B cell (primary cell): ENCODE measurements around the gene PAK1IP1. TPM values are rescaled to one million over a fixed set of nuclear protein-coding genes. Genes with fewer than 3 reads are reported as not detected.

Source experiments
- ATAC-seq: fragments of 200-7000 bp; cut with Tn5 transposase; one replicate; pipeline ENCODE4 v1.10.0; 2021; ENCODE audit warnings: low read depth, mild to moderate bottlenecking, moderate number of reproducible peaks, moderate library complexity
- CTCF ChIA-PET: fragments of 350-600 bp; sonication (Branson Sonifier 250); formaldehyde crosslinking; loops from one replicate; lab custom pipeline; 2021; ENCODE audit warnings: antibody characterized with exemption, inconsistent platforms; lab: Charles Lee
- POLR2A ChIA-PET: fragments of 350-600 bp; sonication (Branson Sonifier 250); formaldehyde crosslinking; loops from one replicate; lab custom pipeline; 2021; ENCODE audit warnings: antibody characterized with exemption; lab: Charles Lee
- DNase-seq: peaks from one replicate; pipeline ENCODE4 v3.0.0; 2013
- H2AFZ ChIP-seq: 2 replicates; pipeline ENCODE4 v1.6.1; 2012; ENCODE audit warnings: mild to moderate bottlenecking, low read depth, low read length; ENCODE audit not compliant: insufficient read depth, poor library complexity, severe bottlenecking
- H3K27ac ChIP-seq, 2 donors: 1 replicate in 1 of 2; 2 replicates in 1 of 2; pipeline ENCODE4 v1.5.1; 2012 to 2013; ENCODE audit warnings: low read length in 2 of 2, mild to moderate bottlenecking in 2 of 2, moderate library complexity in 1 of 2
- H3K27me3 ChIP-seq, 4 experiments: fragments of 200-600 bp in 1 of 4; sonication (generic) in 1 of 4; replicated peaks in 1 of 4; 1 replicate in 2 of 4; 2 replicates in 2 of 4; pipeline versions ENCODE4 v1.6.1 to v1.7.0; 2013 to 2016; ENCODE audit warnings: low read length in 3 of 4, mild to moderate bottlenecking in 2 of 4, mixed read lengths in 1 of 4, moderate library complexity in 1 of 4; ENCODE audit not compliant: insufficient read depth in 4 of 4, control insufficient read depth in 3 of 4; ENCODE audit errors: control extremely low read depth in 1 of 4
- H3K36me3 ChIP-seq, 2 experiments: replicated peaks in 1 of 2; 1 replicate in 1 of 2; 2 replicates in 1 of 2; pipeline versions ENCODE4 v1.6.1 to v1.7.1; 2013; ENCODE audit warnings: low read length in 1 of 2; ENCODE audit not compliant: insufficient read depth in 2 of 2, control insufficient read depth in 1 of 2; ENCODE audit errors: control extremely low read depth in 1 of 2, extremely low read depth in 1 of 2
- H3K4me1 ChIP-seq, 2 donors: fragments of 200-600 bp in 1 of 2; sonication (generic) in 1 of 2; 1 replicate in 1 of 2; 2 replicates in 1 of 2; pipeline versions ENCODE4 v1.5.1 to v1.6.1; 2013 to 2017; ENCODE audit warnings: low read length in 2 of 2; ENCODE audit not compliant: control insufficient read depth in 2 of 2, insufficient read depth in 2 of 2
- H3K4me2 ChIP-seq: replicated peaks from 2 replicates; pipeline ENCODE3; 2012; ENCODE audit warnings: mild to moderate bottlenecking, low read depth, low read length; ENCODE audit not compliant: poor library complexity, severe bottlenecking
- H3K4me3 ChIP-seq, 5 experiments: fragments of 200-600 bp in 1 of 5; sonication (generic) in 1 of 5; 1 replicate in 3 of 5; 2 replicates in 2 of 5; pipeline versions ENCODE4 v1.5.1 to v1.7.0; 2011 to 2016; ENCODE audit warnings: low read length in 4 of 5, mild to moderate bottlenecking in 4 of 5, low read depth in 2 of 5, control low read depth in 1 of 5, moderate library complexity in 1 of 5; ENCODE audit not compliant: insufficient read depth in 1 of 5; ENCODE audit errors: control extremely low read depth in 1 of 5, extremely low read depth in 1 of 5
- H3K79me2 ChIP-seq: fragments of 200-600 bp; sonication (generic); one replicate; pipeline ENCODE4 v1.6.0; 2016; ENCODE audit warnings: low read length; ENCODE audit not compliant: control insufficient read depth, insufficient read depth
- H3K9ac ChIP-seq: fragments of 200-600 bp; sonication (generic); 2 replicates; pipeline ENCODE4 v1.6.1; 2017; ENCODE audit warnings: mild to moderate bottlenecking, low read length, moderate library complexity
- H3K9me3 ChIP-seq, 3 donors: one replicate each; pipeline versions ENCODE4 v1.6.1 to v1.7.1; 2013; ENCODE audit warnings: low read length in 2 of 3; ENCODE audit not compliant: control insufficient read depth in 2 of 3, insufficient read depth in 1 of 3; ENCODE audit errors: control extremely low read depth in 1 of 3
- H4K20me1 ChIP-seq: 2 replicates; pipeline ENCODE4 v1.6.0; 2012; ENCODE audit warnings: mild to moderate bottlenecking, low read length; ENCODE audit not compliant: insufficient read depth, control insufficient read depth, poor library complexity, severe bottlenecking
- H3K27ac Mint-ChIP-seq: one replicate; pipeline ENCODE4 v1.8.0; 2021; ENCODE audit warnings: mixed read lengths
- H3K27me3 Mint-ChIP-seq: one replicate; pipeline ENCODE4 v1.8.0; 2021; ENCODE audit warnings: mixed read lengths
- H3K4me1 Mint-ChIP-seq: one replicate; pipeline ENCODE4 v1.8.0; 2021; ENCODE audit warnings: mixed read lengths
- H3K4me3 Mint-ChIP-seq: one replicate; pipeline ENCODE4 v1.8.0; 2021; ENCODE audit warnings: mixed read lengths
- H3K9me3 Mint-ChIP-seq: one replicate; pipeline ENCODE4 v1.8.0; 2022; ENCODE audit warnings: mixed read lengths; ENCODE audit not compliant: insufficient read depth
- EZH2 ChIP-seq: IDR thresholded peaks from 2 replicates; pipeline ENCODE4 v1.6.1; 2012; ENCODE audit warnings: borderline replicate concordance, low read depth, mild to moderate bottlenecking, moderate library complexity, low read length; ENCODE audit not compliant: insufficient read depth, poor library complexity, severe bottlenecking
- WGBS: methylation state at CpG from one replicate; pipeline ENCODE4 v1.1.5; 2013; ENCODE audit warnings: missing lambda C conversion rate; ENCODE audit not compliant: insufficient coverage; 5-methylcytosine and 5-hydroxymethylcytosine counted together
- intact Hi-C: fragments of 100-400 bp; cut with micrococcal nuclease; formaldehyde crosslinking; loops from one replicate; pipeline ENCODE4 v1.10.0; 2022
- polyA plus RNA-seq: library from polyadenylated mRNA; depleted of rRNA; stranded (reverse); fragments of >200 nt; gene quantifications from 2 replicates; pipeline ENCODE4 v1.2.3, GENCODE V29; 2012
- total RNA-seq, 2 donors: library from RNA; stranded (reverse); fragments of 120-200 nt in 1 of 2; gene quantifications; 1 replicate in 1 of 2; 2 replicates in 1 of 2; pipeline versions ENCODE4 v1.2.3 to v1.2.4, GENCODE V29; 2013 to 2022
- TF ChIP-seq, protein P1 (sequence below): fragments of 200-600 bp; IDR thresholded peaks from one replicate; pipeline ENCODE4 v1.8.0; 2022; ENCODE audit warnings: antibody characterized with exemption, mild to moderate bottlenecking

PAK1IP1 gene
- total and polyA plus RNA-seq, 2 donors (not counting 1 experiment from before 2014, with no cell fraction given): 3.8 to 6.1 TPM

DNA sequence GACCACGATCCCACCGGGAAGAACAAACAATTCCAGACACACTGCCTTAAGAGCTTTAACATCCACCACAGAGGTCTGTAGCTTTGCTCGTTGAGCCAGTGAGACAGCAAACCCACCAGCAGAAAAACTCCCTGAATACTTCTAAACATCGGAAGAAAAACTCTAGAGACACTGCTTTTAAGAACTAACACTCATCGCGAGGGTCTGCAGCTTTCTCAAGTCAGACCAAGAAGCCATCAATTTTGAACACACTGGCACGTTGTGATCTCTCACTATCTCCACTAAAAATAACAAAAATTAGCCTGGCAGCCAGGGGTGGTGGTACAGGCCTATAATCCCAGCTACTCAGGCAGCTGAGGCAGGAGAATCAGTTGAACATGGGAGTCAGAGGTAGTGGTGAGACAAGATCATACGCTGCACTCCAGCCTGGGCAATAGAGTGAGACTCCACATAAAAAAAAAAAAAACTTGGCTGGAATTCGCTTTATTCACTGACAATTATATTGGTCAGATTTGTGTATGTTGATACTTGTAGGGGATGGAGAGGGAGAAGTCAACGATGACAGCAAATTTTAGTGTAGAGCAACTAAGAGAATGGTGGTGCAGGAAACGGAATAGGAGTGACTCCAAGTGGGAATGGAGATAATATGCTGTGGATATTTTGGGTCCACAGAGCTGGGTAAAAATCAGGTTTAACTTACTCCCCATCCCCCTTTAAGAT is 27.2 kb downstream of the PAK1IP1 start:
- peak overlapping the region; percentile 95 for H3K27ac Mint-ChIP-seq
- H3K27ac ChIP-seq: peak overlapping the region; percentile 1 to 67
- TF ChIP-seq, protein P1, sequence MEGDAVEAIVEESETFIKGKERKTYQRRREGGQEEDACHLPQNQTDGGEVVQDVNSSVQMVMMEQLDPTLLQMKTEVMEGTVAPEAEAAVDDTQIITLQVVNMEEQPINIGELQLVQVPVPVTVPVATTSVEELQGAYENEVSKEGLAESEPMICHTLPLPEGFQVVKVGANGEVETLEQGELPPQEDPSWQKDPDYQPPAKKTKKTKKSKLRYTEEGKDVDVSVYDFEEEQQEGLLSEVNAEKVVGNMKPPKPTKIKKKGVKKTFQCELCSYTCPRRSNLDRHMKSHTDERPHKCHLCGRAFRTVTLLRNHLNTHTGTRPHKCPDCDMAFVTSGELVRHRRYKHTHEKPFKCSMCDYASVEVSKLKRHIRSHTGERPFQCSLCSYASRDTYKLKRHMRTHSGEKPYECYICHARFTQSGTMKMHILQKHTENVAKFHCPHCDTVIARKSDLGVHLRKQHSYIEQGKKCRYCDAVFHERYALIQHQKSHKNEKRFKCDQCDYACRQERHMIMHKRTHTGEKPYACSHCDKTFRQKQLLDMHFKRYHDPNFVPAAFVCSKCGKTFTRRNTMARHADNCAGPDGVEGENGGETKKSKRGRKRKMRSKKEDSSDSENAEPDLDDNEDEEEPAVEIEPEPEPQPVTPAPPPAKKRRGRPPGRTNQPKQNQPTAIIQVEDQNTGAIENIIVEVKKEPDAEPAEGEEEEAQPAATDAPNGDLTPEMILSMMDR: no peak
- TF ChIP-seq EZH2: no peak
- peak overlapping the region; percentile 98 for H3K4me3 Mint-ChIP-seq
- H4K20me1 ChIP-seq: no peaks in the 10 kb centered on the region
- H3K79me2 ChIP-seq: peaks cover 26% of the 10 kb centered on the region
- CTCF ChIA-PET: interaction anchor here (0.6 to 3.0 kb wide), 4 partner anchors 14 to 212 kb away, joined by 3 to 12 read pairs (median 8); partner anchors contain the start of genes C6orf52 and PAK1IP1
- peak; percentile 11 for DNase-seq
- H3K4me3 ChIP-seq: peak overlapping the region in 4 of 5 experiments; percentile 52 to 82 (median 73)
- H3K36me3 ChIP-seq: peaks cover 0 to 10% of the 10 kb centered on the region in 2 experiments
- ATAC-seq: no peak
- H3K4me1 ChIP-seq: peaks cover 16 to 31% of the 10 kb centered on the region in 2 donors
- intact Hi-C loops: no loop called here
- H3K9me3 ChIP-seq: peaks cover 0 to 20% (median 7%) of the 10 kb centered on the region in 3 donors
- H3K4me1 Mint-ChIP-seq: peaks cover 39% of the 10 kb centered on the region
- 94% methylated on average over 9 of the region's 11 CpGs for WGBS
- no peaks in the 10 kb centered on the region for H3K27me3 ChIP-seq
- peak overlapping the region; percentile 91 for H2AFZ ChIP-seq
- H3K4me2 ChIP-seq: peak overlapping the region; percentile 88
- POLR2A ChIA-PET: interaction anchor here (1.0 to 3.0 kb wide), 4 partner anchors 25 to 187 kb away, joined by 4 to 16 read pairs (median 4); partner anchors contain the start of genes C6orf52, PAK1IP1 and TMEM14B
- H3K9me3 Mint-ChIP-seq: peaks cover 3% of the 10 kb centered on the region
- H3K27me3 Mint-ChIP-seq: no peaks in the 10 kb centered on the region
- peak overlapping the region; percentile 82 for H3K9ac ChIP-seq

DNA sequence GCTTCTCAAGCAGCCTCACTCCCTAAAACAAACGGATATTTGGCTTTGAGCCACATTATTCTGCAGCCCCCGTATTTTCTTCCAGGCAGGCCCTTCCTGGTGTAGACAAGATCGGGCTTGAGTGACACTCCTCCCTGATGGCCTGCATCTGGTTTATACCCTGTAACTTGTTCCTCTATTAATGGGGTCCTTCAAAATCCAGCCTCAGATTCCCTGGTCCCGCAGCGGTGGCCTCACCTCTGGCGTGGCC is 27.7 kb downstream of the PAK1IP1 start:
- peaks cover 26% of the 10 kb centered on the region for H3K79me2 ChIP-seq
- Mint-ChIP-seq H3K27me3 (no peaks in the 10 kb centered on the region), H3K4me1 (peaks cover 42% of the 10 kb centered on the region), H3K9me3 (peaks cover 3% of the 10 kb centered on the region), H3K4me3 (peak overlapping the region; percentile 98), H3K27ac (peak overlapping the region; percentile 95)
- H3K4me1 ChIP-seq: peaks cover 16 to 31% of the 10 kb centered on the region in 2 donors
- no peak for TF ChIP-seq EZH2
- TF ChIP-seq, protein P1: no peak
- H3K27ac ChIP-seq: peak overlapping the region; percentile 1 to 67
- ChIA-PET CTCF (interaction anchor here (1.8 to 3.0 kb wide), 2 partner anchors 28 to 212 kb away, joined by 6 to 10 read pairs; partner anchors contain the start of genes C6orf52 and PAK1IP1), POLR2A (interaction anchor here (1.0 to 1.7 kb wide), 2 partner anchors 25 to 27 kb away, joined by 4 to 5 read pairs; partner anchors contain the start of genes C6orf52, PAK1IP1 and TMEM14B)
- H3K36me3 ChIP-seq: peaks cover 0 to 10% of the 10 kb centered on the region in 2 experiments
- intact Hi-C loops: no loop called here
- ATAC-seq (no peak), DNase-seq (no peak)
- no peaks in the 10 kb centered on the region for H3K27me3 ChIP-seq
- H4K20me1 ChIP-seq: no peaks in the 10 kb centered on the region
- H3K9ac ChIP-seq: peak overlapping the region; percentile 82
- peak overlapping the region; percentile 88 for H3K4me2 ChIP-seq
- 1% methylated on average over 6 of the region's 6 CpGs for WGBS
- H3K4me3 ChIP-seq: peak overlapping the region; percentile 52 to 82 (median 70)
- peak overlapping the region; percentile 91 for H2AFZ ChIP-seq
- H3K9me3 ChIP-seq: peaks cover 0 to 20% (median 7%) of the 10 kb centered on the region in 3 donors
